Liver (tissue), 9 donors: Measurements from ENCODE around the gene TTC39C. TPM values are rescaled to one million over a fixed set of nuclear protein-coding genes. Genes with fewer than 3 reads are reported as not detected.
A peak's percentile ranks its signal among the peaks of the same experiment; 100 is the strongest.

Experiments
- DNase-seq: peaks from one replicate; pipeline ENCODE4 v3.0.0-alpha.2; 2017; ENCODE audit warnings: low spot score
- H3K27ac ChIP-seq, 2 donors: one replicate each; pipeline ENCODE4 v1.7.0; 2013; ENCODE audit warnings: inconsistent platforms in 2 of 2, low read length in 2 of 2, control low read depth in 1 of 2, low read depth in 1 of 2, mild to moderate bottlenecking in 1 of 2
- H3K27me3 ChIP-seq, 4 donors: one replicate each; pipeline versions ENCODE4 v1.6.1 to v1.7.0; 2013; ENCODE audit warnings: low read length in 3 of 4, inconsistent platforms in 1 of 4, mild to moderate bottlenecking in 1 of 4, moderate library complexity in 1 of 4; ENCODE audit not compliant: control insufficient read depth in 4 of 4, insufficient read depth in 4 of 4
- H3K36me3 ChIP-seq, 4 donors: one replicate each; pipeline versions ENCODE4 v1.6.1 to v1.7.0; 2013; ENCODE audit warnings: low read length in 3 of 4, mild to moderate bottlenecking in 3 of 4, low read depth in 1 of 4, moderate library complexity in 1 of 4; ENCODE audit not compliant: control insufficient read depth in 4 of 4, insufficient read depth in 3 of 4
- H3K4me1 ChIP-seq, 4 donors: one replicate each; pipeline versions ENCODE4 v1.6.1 to v1.7.0; 2013; ENCODE audit warnings: low read length in 3 of 4, mild to moderate bottlenecking in 3 of 4, moderate library complexity in 1 of 4; ENCODE audit not compliant: control insufficient read depth in 4 of 4, insufficient read depth in 4 of 4
- H3K4me3 ChIP-seq, 3 donors: one replicate each; pipeline versions ENCODE4 v1.6.1 to v1.7.0; 2013; ENCODE audit warnings: low read length in 3 of 3, control low read depth in 1 of 3, low read depth in 1 of 3, mild to moderate bottlenecking in 1 of 3
- H3K9ac ChIP-seq, 2 donors: one replicate each; pipeline ENCODE4 v1.7.0; 2013; ENCODE audit warnings: low read length in 2 of 2, mild to moderate bottlenecking in 2 of 2, moderate library complexity in 2 of 2, control low read depth in 1 of 2, low read depth in 1 of 2
- H3K9me3 ChIP-seq, 4 donors: one replicate each; pipeline versions ENCODE4 v1.6.1 to v1.7.0; 2013; ENCODE audit warnings: low read length in 3 of 4; ENCODE audit not compliant: control insufficient read depth in 4 of 4
- CTCF ChIP-seq: fragments of 150-350 bp; IDR thresholded peaks from 2 replicates; pipeline ENCODE4 v1.5.1; 2017; ENCODE audit warnings: improper control_type of control experiment, low read depth, low read length; ENCODE audit not compliant: missing input control
- EGR1 ChIP-seq, 2 donors: IDR thresholded peaks; 2 replicates each; pipeline ENCODE4 v1.6.1; 2016 to 2018; ENCODE audit warnings: antibody characterized with exemption in 2 of 2, low read depth in 2 of 2
- RAD21 ChIP-seq, 2 donors: IDR thresholded peaks; 2 replicates each; pipeline ENCODE4 v1.6.1; 2016; ENCODE audit warnings: antibody characterized with exemption in 2 of 2, mild to moderate bottlenecking in 2 of 2
- REST ChIP-seq: IDR thresholded peaks from 2 replicates; pipeline ENCODE4 v1.6.1; 2016; ENCODE audit warnings: antibody characterized with exemption, mild to moderate bottlenecking
- RXRA ChIP-seq, 2 donors: IDR thresholded peaks; 2 replicates each; pipeline ENCODE4 v1.6.1; 2017 to 2018; ENCODE audit warnings: antibody characterized with exemption in 2 of 2, mild to moderate bottlenecking in 1 of 2
- YY1 ChIP-seq: IDR thresholded peaks from 2 replicates; pipeline ENCODE4 v1.6.1; 2016; ENCODE audit warnings: antibody characterized with exemption, mild to moderate bottlenecking
- WGBS: extraction: QIAGEN DNeasy Blood & Tissue Kit; methylation state at CpG from one replicate; pipeline ENCODE4 v1.1.7; 2013; 5-methylcytosine and 5-hydroxymethylcytosine counted together
- polyA plus RNA-seq, 2 donors: library from polyadenylated mRNA; stranded (reverse) in 1 of 2; unstranded in 1 of 2; fragments of 200-250 nt in 1 of 2; fragments of >200 nt in 1 of 2; fragmentation: Nextera tagmentation in 1 of 2; extraction: Ambion mirVana in 1 of 2; gene quantifications; one replicate each; pipeline versions ENCODE4 v1.2.1 to v1.2.3, GENCODE V29; 2013 to 2015
- total RNA-seq, 2 donors: library from RNA; depleted of rRNA; stranded (reverse); fragments of >200 nt; gene quantifications; one replicate each; pipeline ENCODE4 v1.2.3, GENCODE V29; 2014
- donor health status: healthy.
- donor health status: healthy.
- donor health status: healthy.
- donor health status: healthy.
- donor health status: healthy.

The TTC39C gene
- total and polyA plus RNA-seq, 4 donors, result 22.8 to 55.1 (median 38.6) TPM

DNA sequence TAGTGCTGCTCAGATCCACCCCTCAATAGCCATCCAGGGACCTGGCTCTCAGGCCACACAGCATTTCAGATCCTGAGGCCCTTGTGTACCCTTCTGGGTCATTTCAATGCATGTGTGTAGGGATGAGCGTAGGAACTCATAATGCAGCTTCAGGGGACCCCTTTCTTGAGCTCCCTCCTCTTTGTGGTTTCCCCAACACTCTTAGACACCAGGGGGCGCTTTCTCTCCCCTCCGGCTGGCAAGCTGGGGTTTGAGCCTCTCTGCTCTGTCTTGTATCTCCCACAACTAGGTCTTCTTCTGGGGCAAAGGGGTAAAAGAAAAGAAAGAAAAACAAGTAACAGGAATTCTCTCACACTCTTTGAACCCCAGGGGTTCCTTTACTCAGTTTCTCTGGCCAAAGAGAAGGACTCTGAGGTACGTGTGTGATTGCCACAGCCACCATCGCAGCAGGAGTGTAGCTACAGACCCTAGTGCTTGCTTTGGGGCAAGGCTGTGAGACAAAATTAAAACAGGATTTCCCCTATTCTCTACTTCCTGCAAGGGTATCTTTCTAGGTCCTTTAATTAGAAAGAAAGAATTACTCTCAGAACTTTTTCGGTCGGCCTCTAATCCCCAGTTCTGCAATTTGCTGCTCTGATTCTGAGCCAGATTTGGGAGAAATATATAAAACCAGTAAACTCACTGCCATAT lies 162.3 kb downstream of the TTC39C start:
- Histone ChIP-seq H3K4me3 (no peak overlapping the region), H3K36me3 (peaks cover 0 to 2% (median 0%) of the 10 kb centered on the region in 4 donors), H3K4me1 (peaks cover 3 to 14% (median 10%) of the 10 kb centered on the region in 4 donors), H3K27ac (no peak overlapping the region), H3K27me3 (no peaks in the 10 kb centered on the region), H3K9ac (no peak overlapping the region), H3K9me3 (no peaks in the 10 kb centered on the region)
- TF ChIP-seq RAD21 (IDR thresholded peaks at IDR 0.05) (peak; percentile 79 to 88), CTCF (peak; percentile 43), YY1 (no peak)
- WGBS, result 73% methylated on average over 7 of the region's 7 CpGs
- peak; percentile 62 for DNase-seq

DNA sequence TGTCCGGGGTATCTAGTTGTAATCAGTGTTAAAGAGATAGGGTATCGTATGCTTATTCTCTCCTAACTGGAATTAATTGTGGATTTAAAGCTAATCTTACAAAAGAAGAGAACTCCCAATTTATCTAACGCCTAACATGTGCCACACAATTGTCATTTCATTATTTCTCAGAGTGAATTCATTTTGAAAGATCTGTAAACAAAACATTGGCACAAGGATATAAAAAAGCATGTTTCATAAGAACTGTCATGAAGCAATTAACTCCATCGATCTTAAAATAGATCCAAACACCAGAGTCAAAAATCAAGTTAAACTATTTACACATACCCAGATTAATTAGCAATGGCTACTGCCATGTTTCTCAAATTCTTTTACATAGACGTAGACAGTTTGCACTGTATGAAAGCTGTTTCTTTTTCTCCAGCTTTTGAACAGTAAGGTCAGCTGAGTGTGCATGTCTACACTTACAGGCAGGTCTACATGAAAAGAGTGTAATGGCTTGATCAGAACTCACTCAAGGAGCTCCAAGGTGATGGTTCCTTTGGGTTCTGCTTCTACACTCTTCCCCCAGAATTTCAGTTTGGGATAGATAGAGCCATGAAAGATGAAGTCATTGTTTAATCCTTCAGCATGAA lies 163.1 kb downstream of the TTC39C start:
- Histone ChIP-seq H3K36me3 (peaks cover 0 to 2% (median 0%) of the 10 kb centered on the region in 4 donors), H3K9me3 (no peaks in the 10 kb centered on the region), H3K4me3 (no peak overlapping the region), H3K4me1 (peaks cover 3 to 14% (median 10%) of the 10 kb centered on the region in 4 donors), H3K9ac (no peak overlapping the region), H3K27ac (no peak overlapping the region), H3K27me3 (no peaks in the 10 kb centered on the region)
- no peak for DNase-seq
- WGBS, result 47% methylated on average over 5 of the region's 5 CpGs
- TF ChIP-seq YY1 (no peak), RXRA (IDR thresholded peaks at IDR 0.05) (peak in 1 of 2 donors; percentile 4)

DNA sequence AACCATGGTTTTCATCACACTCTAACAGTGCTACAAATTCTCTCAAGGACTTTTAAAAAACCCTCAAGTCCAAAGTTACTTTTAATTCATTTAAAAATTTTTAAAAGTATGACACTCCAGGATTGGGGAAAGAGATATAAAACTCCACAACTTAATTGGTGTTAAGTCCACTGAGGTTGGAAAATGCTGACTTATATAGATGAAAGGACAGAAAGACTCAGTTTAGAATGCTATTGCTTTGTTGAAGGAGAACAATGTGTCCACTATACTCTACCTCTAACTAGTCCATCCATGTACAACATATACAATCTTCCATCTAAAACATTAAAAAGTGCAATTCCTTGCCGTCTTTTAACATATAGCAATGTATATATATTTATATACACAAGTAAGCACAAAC lies 165.5 kb downstream of the TTC39C start:
- 95% methylated on average over 1 of the region's 1 CpG for WGBS
- Histone ChIP-seq H3K9me3 (no peaks in the 10 kb centered on the region), H3K27me3 (no peaks in the 10 kb centered on the region), H3K9ac (no peak overlapping the region), H3K36me3 (no peaks in the 10 kb centered on the region), H3K4me3 (no peak overlapping the region), H3K27ac (no peak overlapping the region), H3K4me1 (peaks cover 3 to 14% (median 10%) of the 10 kb centered on the region in 4 donors)
- TF ChIP-seq EGR1 (IDR thresholded peaks at IDR 0.05; ENCODE audit: low read depth in 2 of 2), result no peak
- no peak for TF ChIP-seq REST
- DNase-seq, result no peak
